ENCODE results near the gene ENTPD5.
"Not testable (repeated sequence)": the region's sequence is repeated elsewhere in the genome, so short reads cannot be mapped to it uniquely, and the experiment has no call there.

Gene ENTPD5

DNA sequence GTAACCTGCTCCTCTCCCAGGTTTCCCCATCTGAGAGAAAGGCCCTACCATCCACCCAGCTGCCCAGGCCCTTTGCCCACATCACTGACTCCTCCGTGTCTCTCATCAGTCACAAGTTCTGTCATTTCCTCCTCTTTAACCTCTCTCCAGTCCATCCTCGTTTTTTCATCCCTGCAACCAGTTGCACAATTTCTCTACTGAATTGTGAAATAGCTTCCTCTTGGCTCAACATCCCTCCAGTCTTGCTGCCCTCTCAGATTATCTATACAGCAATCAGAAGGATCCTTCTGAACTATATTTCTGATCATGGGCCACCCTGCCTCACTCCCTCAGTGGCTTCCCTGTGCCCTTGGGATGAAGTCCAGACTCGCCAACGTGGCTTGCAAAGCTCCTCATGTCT is 76.0 kb downstream of the ENTPD5 start:
- no peak for TF ChIP-seq CTCF (IDR thresholded peaks at IDR 0.05; ENCODE audit: low read depth, low read length)
- DNase-seq (ENCODE audit: extremely low read depth, low read depth), result peak; percentile 11

DNA sequence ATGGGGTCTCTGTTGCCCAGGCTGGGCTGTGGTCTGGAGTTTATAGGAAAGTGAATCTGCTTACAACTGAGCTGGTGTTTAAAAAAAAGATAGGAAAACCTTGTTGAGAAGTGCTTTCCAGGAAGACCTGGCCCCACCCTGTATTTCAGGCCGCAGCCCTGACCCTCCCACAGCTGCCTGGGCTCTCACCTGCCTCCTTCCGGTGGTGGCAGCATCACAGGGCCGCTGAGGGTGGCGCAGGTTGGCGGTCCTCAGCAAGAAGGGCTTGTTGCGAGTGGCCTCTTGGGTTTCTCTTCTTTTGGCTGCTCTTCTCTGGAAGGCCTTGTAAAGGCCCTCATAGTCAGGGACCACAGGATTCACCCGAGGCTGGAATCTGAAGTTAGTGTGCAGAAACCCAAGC is 76.9 kb downstream of the ENTPD5 start:
- no peak for TF ChIP-seq CTCF (IDR thresholded peaks at IDR 0.05; ENCODE audit: low read depth, low read length)
- DNase-seq (ENCODE audit: extremely low read depth, low read depth), result no peak

- no peak for TF ChIP-seq CTCF (IDR thresholded peaks at IDR 0.05; ENCODE audit: low read depth, low read length)
- DNase-seq (ENCODE audit: extremely low read depth, low read depth), result no peak
Measured at GRCh38 chr14:73937012-73937411, 82.1 kb downstream of the ENTPD5 start.

DNA sequence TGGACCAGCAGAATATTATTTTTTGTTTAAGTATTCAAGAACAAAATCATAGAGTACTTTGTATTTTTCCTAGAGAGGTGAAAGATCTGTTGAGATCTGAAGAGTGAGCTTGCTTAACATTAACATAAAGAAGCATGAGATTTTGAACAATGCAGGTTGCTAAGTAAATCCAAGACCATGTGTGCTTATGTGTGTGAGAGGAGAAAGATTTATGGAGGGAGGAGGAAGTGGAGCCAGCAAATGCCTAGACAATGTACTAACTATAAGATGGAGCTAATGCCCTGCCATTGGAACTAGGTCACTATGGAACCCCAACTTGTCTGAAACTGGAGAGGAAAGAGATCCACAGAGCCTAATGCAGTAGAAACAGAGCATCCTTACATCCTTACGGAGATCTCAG is 82.5 kb downstream of the ENTPD5 start:
- DNase-seq (ENCODE audit: extremely low read depth, low read depth), result no peak
- no peak for TF ChIP-seq CTCF (IDR thresholded peaks at IDR 0.05; ENCODE audit: low read depth, low read length)

GRCh38 chr14:73935666-73936065 is 83.4 kb downstream of the ENTPD5 start:
- DNase-seq (ENCODE audit: extremely low read depth, low read depth), result no peak
- peak; percentile 16 for TF ChIP-seq CTCF (IDR thresholded peaks at IDR 0.05; ENCODE audit: low read depth, low read length)

GRCh38 chr14:73924337-73924736 is 94.8 kb downstream of the ENTPD5 start:
- no peak for TF ChIP-seq CTCF (IDR thresholded peaks at IDR 0.05; ENCODE audit: low read depth, low read length)
- no peak for DNase-seq (ENCODE audit: extremely low read depth, low read depth)

- DNase-seq (ENCODE audit: extremely low read depth, low read depth), result not testable (repeated sequence)
Measured at GRCh38 chr14:73919457-73919856, 99.6 kb downstream of the ENTPD5 start.

- DNase-seq (ENCODE audit: extremely low read depth, low read depth), result no peak
Measured at GRCh38 chr14:73916324-73916723, 102.8 kb downstream of the ENTPD5 start.

More at GRCh38 chr14:73916324-73916723, 102.8 kb downstream of the ENTPD5 start:
- no peak for TF ChIP-seq CTCF (IDR thresholded peaks at IDR 0.05; ENCODE audit: low read depth, low read length)
